ENCODE data around the gene CBFA2T2. TPM values are rescaled to one million over a fixed set of nuclear protein-coding genes. Genes with fewer than 3 reads are reported as not detected.
"Not testable (repeated sequence)": the region's sequence is repeated elsewhere in the genome, so short reads cannot be mapped to it uniquely, and the experiment has no call there.

The CBFA2T2 gene
- total RNA-seq, 1 donor from 2014 or later, result 5.3 TPM

DNA sequence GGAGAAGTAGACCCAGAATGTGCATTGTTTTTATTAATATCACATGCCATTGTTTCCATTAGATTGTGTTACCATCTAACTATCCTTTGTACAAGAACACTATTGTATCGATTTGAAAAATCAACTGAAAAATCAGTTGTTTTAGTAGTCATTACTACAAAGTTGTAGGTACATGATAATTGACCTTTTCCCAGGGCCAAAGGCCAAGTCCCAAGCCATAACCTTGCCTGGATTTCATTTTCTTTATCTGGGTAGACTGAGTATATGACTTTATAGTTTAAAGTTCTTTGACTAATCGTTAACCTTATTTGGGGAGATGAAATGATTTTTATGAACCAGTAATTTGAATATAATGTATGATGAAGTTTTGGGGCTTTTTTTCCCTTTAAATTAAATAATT is 93.2 kb downstream of the CBFA2T2 start:
- DNase-seq, result no peak

DNA sequence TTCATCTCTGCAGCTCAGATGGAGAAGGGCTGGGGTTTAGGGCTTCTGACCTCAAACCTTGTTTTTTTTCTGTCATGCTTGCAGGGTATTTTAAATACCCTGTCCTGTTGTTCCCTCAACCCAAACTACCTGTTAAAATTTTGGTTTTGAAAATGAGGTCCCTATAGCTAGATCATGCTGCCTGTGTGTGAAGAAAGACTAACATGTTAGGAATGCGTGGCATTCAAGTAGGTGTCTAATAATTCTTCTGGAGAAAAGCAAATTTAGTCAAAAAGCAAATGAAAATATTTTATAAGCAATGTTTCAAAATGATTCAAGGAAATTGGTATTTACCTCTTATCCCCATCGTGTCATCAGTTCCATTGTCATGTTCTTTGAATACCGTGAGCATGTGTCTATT is 95.1 kb downstream of the CBFA2T2 start:
- no peak for DNase-seq

DNA sequence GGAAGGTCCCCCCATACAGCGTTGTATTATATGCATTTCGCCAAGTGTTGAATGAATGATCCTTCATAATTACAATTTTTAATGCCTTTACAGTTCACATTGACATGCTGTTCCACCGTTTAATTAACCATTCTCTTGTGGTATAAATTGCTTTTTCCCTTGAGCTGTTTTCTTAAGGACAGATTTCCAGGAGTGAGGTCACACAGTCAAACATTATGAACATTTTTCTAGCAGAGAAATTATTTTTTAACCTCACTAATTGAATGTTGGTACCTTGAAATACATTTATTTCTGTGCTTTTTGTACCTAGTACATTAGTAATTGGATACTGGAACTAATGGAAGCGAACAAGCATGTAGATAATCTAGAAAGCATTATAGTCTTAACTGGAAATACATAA is 95.5 kb downstream of the CBFA2T2 start:
- DNase-seq, result no peak

DNA sequence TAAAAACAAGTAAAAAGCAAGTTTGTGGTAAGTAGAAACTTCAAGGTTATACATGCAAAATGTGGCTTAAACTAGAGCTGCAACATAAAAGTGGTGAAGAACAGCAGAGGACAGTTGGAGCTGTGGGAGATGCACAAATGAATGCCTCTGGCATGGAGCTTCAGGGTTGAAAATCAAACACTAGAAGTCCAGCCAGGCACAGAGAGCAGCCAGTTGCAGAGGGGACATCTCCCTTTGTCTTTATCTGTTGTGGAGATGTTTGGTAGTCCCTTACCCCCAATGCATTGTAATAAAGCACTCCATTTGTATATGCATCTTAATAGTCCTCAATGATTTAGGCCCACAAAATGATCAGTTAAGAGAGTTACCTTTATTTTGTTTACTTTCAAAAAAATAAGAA is 99.2 kb downstream of the CBFA2T2 start:
- DNase-seq, result no peak

DNA sequence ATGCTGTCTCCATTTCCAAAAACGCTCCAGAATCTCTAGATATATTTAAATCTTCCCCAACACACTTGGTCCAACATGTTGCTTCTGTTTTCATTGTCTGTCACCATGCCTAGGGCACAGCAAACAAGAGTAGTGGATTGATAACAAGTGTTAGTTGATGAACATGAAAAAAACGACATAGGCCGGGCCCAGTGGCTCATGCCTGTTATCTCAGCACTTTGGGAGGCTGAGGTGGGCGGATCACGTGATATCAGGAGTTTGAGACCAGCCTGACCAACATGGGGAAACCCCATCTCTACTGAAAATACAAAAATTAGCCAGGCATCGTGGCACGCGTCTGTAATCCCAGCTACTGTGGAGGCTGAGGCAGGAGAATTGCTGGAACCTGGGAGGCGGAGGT is 102.0 kb downstream of the CBFA2T2 start:
- DNase-seq, result not testable (repeated sequence)

DNA sequence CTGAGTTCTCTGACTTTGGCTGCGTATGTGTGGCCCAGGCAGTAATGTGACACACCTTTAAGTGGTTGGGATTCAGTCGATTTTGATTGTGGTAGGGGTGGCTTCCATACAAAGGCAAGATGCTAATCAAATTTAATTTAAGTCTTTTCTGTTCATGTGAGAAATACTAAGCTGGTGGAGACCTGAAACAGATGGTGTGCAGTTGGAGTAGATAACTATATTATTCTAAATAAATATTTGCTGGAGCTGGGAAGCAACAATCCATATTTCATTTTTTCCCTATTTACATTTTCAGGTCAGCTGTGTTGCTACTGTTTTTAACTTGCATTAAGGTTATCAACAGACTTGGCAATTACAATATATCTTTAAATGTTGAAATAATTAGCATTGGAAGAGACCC is 104.8 kb downstream of the CBFA2T2 start:
- no peak for DNase-seq

DNA sequence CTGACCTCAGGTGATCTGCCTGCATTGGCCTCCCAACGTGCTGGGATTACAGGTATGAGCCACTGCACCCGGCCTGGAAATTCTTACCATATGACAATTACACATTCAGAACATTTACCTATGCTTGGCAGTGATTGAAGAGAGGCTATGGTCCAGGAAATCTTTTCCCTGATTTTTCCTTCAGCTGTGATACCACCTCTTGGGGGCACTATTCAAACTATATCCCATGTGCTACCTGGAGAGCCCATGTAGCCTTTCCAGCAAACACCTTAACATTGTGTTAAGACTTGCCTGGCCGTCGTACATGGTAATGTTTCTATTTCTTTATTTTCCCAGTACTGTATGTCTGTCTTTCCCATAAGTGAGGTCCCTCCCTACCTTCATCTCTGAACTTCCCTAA is 110.5 kb downstream of the CBFA2T2 start:
- DNase-seq, result no peak

DNA sequence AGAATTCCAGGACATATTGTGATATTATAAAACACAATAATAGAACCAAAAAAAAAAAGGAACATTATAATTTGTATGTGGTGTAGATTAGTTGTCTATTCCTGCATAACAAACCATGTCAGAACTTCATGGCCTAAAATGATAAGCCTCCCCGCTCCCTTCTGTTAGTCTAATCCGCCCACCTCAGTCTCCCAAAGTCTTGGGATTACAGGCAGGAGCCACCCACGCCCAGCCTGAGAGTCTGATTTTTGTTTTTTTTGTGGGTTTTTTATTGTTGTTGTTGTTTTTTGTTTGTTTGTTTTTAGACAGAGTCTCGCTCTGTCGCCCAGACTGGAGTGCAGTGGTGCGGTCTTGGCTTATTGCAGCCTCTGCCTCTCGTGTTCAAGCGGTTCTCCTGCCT is 111.1 kb downstream of the CBFA2T2 start:
- no peak for DNase-seq

DNA sequence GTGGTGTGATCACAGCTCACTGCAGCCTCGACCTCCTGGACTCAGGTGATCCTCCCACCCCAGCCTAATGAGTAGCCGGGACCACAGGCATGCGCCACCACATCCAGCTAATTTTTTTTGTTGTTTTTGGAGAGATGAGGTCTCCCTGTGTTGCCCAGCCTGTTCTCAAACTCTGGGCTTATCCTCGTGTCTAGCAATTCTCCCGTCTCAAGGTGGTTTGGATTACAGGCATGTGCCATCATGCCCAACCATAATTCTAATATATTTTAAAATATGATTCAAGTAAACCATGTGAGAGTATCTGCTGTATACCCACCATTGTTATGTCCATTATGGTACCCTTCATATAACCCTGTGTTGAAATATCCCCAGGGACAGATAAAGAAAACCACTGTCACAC is 112.0 kb downstream of the CBFA2T2 start:
- no peak for DNase-seq

DNA sequence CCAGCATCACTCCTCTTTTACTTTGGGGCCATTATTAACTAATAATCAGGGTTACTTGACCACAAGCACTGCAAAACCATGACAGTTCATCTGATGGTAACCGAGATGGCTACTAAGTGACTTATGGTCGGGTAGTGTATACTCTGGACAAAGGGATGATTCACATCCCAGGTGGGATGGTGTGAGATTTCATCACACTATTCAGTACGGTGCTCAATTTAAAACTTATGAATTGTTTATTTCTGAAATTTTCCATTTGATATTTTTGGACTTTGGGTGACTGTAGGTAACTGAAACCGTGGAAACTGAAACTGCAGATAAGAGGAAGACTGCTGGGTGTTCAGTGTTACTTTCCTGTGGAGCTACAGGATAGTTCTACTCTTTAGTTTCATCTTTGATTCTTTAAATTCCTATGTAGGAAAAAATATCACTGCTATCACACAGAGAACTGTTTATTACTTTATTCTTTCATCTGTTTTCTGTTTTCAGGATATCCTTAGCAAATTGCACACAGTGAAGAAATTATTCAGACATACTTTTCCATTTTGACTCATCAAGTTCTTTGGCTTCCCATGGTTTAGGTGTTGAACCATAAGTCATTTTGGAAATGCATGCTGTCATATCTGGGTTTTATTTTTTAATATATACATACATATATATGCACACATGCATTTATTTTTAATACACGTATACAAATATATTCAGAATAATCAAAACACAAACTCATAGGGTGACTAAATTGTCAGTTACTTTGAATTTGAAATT is 113.1 kb downstream of the CBFA2T2 start:
- DNase-seq, result no peak

DNA sequence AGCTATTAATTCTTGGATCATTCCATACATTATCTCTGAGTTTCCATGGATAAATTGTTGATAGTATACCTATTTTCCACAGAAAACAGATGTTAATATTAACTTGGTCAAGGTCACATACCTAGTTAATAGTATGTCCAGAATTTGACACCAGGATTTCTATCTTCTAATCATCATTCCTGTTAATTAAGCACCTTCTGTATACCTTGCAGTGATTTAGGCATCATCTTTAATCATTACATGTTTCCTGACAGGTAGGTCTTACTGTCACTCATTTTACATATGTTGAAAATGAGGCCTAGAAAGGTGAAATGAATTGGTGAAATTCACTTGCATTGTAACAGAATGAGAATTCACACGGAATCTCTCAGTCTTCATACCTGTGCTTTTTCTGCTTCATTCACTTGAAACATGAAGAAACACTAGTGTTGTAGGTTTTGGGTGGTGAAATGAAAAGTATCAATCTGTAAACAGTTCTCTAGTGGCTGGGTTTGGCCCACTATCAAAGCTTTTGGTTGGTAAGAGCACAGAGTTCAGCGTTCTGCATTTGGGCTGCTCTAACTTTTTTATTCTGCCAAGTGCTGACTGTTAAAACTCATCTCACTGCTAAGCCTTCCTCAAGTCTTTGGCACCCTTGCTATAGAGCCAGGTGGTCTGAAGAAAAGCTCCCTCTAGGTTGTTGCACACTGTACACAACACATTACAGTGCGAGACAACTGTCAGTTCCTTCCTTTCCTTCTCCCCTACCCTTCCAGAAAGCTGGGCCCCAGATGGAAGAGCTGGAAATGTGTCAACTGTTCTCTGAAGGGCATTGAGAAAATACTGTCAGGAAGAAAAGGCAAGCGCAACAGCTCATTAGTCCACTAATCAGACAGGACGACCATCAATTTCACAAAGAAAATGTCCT is 114.4 kb downstream of the CBFA2T2 start:
- no peak for DNase-seq

DNA sequence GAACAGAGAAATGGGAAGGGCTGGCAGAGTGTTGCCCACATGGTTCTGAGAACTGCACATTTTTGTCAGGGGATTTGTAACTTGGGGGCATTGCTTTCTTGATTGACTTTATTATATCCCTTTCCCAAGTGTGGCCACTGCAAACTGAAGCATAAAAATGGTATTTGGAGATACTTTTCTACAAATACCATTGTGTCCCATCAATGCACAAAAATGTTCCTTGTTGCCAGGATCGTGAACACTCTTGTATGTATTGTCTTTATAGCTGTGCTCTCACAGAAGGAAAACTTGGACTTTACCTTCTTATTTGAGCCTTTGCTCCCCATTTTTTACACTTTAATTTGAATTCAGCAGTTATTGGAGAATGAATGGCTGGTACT is 115.1 kb downstream of the CBFA2T2 start:
- no peak for DNase-seq

DNA sequence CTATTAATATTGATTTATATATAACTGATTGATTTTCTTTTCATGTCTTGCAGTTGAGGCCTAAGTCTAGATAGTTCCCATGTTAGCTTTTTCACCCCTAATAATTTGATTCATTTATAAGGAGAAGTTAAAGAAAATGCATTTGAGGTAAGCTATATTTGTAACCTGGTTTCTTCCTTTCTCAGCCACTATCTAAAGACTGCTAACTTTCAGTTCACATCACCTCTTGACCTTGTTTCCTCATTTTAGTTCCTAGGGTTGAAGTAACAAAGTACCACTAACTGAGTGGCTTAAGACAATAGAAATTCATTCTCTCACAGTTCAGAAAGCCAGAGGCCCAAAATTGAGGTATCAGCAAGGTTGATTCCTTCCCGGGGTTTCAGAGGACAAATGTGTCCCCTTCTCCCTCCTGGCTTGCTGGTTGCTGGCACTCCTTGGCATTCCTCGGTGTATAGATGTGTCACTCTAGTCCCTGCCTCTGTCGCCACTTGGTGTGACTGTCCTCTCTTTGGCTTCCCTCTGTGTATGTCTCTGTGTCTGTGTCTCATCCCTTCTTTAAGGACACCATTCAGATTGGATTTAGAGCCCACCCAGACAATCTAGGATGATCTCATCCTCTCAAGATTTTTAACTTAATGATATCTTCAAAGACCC is 116.3 kb downstream of the CBFA2T2 start:
- DNase-seq, result peak; percentile 13

DNA sequence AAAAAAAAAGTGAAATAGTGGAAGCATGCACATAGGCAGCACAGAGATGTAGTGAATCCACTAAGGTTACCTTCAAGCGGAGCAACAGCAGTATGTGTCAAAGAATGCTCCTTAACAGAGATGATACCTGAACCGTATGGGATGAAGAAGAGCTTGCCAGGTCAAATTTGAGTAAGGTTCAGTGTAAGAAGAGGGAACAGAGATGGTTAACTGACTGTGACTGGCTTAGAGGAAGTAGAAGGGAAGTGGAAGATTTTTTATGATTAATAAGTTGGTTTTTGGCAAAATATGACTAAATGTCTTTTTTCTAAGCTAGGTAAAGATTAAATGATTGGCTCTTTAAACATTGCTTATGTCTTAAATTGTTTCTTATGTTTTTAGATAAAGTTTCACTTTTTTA is 119.6 kb downstream of the CBFA2T2 start:
- DNase-seq, result no peak

DNA sequence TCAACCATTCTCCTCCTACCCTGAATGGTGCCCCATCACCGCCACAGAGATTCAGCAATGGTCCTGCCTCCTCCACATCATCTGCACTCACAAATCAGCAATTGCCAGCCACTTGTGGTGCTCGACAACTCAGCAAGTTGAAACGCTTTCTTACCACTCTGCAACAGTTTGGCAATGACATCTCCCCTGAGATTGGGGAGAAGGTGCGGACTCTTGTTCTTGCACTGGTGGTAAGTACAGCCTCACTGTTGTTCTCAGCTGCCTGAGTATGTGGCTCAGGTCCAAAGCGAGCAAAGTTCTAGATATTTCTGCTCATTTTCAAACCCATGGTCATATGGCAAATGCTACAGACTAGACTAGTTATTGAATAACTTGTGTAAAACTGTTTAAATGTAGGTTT is 121.2 kb downstream of the CBFA2T2 start:
- DNase-seq, result no peak

DNA sequence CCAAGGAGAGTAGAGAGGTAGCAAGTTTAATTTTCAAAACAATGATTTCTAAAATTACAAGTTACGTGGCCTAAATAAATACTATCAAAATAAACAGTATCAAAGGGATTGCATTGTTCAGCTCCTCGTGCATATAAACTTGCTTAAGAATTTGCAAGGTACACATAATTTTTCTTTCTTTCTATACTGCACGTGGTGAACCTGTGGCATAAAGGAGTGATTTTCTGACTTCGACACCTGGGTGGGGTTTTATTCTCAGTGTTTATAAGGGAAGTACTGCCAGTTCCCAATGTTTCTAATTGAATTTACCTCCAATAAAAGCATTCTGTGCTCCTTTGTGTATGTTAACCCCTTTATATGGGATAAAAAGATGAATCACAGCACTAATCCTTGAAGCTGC is 122.1 kb downstream of the CBFA2T2 start:
- no peak for DNase-seq

DNA sequence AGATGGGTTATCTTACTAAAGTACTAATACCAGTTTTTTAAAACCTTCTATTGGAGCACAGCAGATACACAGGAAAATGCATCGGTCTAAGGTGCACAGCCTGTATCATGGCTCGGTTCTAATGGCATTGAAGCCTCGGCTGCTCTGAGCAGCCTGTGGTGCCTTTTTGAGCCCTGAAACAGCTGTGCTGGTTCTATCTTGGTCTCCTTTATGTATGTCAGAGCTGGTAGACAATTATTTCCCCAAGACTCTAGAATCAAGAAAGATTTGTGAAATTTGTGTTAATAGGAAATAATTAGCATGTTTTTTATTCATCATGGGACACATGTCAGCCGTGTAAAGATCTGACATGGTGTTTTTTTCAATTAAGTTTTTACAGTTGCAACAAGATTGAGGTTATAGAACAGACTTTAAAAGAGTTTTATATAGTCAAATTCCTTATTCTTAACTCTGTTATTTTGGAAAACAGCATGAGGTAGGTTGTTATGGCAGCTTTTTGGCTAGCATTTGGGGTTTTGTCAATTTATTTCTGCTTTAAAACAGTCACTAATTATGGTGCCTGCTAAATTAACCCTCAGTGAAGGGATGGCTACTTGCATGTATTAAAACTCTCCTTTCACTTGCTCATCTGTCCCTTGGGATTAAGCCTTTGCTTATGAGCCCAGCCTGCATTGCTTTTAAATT is 132.0 kb downstream of the CBFA2T2 start:
- no peak for DNase-seq

DNA sequence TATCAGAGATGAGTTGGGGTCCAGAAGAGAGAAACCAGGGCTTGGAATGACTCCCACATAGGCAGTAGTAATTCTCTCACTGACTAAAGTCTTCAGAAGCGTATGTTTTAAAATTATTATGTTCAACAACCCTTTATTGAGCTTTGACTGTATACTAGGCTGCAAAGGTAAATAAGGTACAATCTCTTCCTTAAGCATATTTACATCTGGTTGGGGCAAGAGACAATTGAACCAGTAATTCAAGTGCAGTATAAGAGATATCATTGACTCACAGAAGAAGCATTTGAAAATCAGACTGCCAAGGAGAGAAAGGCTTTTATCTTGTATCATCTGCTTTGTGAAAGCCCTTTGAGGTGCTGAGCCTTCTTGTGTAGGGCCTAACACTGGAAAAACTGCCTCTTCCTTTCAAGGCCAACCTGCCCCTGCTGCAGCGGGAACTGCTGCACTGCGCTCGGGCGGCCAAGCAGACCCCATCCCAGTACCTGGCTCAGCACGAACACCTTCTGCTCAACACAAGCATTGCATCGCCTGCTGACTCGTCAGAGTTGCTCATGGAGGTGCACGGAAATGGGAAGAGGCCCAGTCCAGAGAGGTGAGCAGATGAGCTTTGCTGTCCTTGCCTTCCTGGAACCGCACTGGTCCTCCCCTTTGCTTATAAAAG is 132.9 kb downstream of the CBFA2T2 start:
- no peak for DNase-seq

DNA sequence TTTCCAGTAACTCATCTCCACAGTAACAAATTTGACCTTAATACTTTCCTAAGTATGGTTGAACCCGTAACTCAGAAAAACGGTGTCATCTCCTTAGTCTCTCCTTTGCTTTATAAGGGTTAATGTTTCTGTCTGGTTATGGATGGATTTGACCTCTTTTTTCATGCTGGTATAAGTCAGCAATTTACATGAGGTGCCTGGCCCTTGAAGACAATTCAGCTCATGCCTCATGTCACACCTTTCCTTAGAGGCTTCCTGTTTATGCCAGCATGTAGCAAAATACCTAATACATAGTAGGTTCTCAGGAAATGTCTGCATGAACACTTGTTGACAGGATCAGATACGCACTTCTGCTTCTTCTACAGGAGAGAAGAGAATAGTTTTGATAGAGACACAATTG is 134.5 kb downstream of the CBFA2T2 start:
- DNase-seq, result peak; percentile 17

DNA sequence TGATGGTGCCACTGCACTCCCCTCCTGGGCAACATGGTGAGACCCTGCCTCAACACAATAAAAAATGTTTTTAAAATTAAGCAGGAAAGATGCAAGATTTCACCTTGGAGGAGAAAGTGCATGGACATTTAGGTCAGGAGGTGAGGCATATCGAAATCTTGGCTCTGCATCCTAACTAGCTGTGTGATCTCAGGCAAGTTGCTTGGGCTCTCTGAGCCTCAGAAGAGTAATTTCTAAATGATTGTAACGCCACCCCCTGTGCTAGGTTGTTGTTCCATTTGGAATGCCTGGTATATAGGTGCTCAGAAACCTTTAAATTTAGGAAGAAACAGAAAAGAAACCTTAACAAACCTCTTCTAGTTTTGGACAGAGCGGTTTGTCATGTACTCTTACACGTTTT is 136.3 kb downstream of the CBFA2T2 start:
- no peak for DNase-seq

DNA sequence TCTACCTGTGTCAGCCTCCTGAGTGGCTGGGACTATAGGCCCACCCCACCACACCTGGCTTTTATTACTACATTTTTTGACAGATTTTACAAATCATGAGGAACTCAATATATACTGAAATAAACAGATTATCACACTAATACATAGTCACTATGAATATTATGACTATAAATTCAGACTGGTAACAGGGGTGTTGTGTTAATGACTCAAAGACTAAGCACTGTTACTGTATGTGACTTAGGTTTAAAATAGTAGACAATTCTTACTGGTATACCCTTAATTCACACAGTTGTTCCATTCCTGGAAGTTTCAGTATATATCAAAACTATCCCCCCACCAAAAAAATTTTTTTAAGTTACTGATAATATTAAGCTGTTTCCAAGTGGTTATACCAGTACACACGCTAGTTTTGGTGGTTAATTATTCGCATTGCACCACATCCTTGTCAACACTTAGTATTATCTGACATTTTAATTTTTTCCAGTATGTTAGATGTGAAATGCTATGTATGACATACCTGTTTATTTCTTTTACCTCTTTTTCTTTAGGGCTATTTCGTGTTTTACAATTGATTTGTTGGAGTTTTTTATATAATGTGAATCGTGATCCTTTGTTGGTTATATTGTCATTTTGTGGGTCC is 137.8 kb downstream of the CBFA2T2 start:
- no peak for DNase-seq

DNA sequence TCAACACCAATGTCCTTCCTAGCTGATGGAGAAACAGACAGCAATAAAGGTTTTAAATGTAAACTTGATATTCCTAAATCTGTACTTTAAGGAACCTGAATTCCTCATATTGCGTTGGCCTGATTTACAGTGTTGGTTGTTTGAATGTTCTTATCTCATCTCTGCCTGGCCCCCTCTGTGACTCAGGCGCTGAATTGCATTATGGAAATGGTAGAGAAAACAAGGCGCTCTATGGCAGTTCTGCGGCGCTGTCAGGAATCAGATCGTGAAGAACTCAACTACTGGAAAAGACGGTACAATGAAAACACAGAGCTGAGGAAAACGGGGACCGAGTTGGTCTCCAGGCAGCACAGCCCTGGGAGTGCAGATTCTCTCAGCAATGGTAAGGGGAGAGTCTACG is 139.6 kb downstream of the CBFA2T2 start:
- no peak for DNase-seq

Data from dermis blood vessel endothelial cell (primary cell).